ENCODE measurements around the gene KCNH2.

Gene KCNH2

GRCh38 chr7:150992833-150993302, 14.7 kb upstream of the KCNH2 start:
- DNase-seq = no peak

- no peak for DNase-seq
Measured at GRCh38 chr7:150992051-150992640, 14.0 kb upstream of the KCNH2 start.

DNA sequence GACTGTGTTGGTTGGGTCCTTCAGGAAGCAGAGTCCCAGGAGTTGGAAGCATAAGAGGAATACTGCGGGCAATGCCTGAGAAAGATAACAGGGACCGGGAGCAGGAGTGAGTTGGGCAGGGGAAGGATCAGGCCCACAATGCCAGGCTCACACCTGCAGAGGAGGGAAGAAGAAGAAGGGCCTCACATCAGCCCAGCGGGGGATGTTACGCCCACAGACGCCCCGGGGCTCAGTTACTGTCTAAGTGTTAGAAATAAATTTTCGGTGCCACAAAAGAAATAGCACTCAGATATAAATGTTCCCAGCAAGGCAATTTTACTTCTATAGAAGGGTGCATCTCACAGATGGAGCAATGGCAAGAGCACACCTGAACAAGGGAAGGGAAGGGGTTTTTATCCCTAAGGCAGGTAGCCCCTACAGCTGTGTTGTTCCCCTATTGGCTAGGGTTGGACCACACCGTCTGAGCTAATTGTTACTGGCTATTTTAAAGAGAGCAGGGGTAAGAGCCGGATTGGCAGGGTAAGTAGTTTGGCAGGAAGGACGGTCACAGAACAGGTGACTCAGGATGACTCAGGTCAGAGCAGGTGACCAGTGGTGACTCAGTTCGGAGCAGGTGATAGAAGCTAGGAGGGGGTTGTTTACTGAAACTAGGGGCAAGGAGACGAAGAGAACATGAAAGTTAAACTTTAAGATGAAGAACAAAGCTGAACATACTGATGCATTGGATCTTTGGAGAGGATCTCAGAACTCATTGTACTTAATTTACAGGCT, 12.5 kb upstream of the KCNH2 start, which contains the start of gene NOS3:
Gene NOS3, plus strand, starts transcription at position 602 of the 771 bp plus-strand sequence. CDS start 2,787 bp downstream, outside the sequence.
- no peak for DNase-seq

DNA sequence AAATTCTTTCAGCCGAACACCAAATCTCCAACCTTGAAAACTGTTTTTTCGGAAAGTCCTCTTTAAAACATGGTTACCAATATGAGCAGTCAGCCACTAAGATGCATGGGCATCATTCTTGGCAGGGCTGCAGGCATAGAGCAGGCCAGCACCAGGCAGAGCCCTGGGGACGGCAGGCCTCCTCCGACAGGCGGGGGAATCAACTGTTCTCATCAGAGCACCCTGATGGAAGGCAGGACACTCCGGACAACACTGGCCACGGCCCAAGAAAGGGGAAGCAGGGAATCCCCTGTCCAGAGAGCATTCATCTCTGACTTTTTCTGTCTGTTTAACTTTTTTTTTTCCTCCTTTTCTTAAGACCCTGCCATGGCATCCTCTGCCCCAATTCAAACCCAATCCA, 11.3 kb upstream of the KCNH2 start:
- DNase-seq = no peak

GRCh38 chr7:150988230-150989226, 10.4 kb upstream of the KCNH2 start:
- DNase-seq = no peak

GRCh38 chr7:150986556-150986955, 8.4 kb upstream of the KCNH2 start:
- DNase-seq = no peak

- DNase-seq = no peak
Measured at GRCh38 chr7:150986099-150986512, 8.0 kb upstream of the KCNH2 start.

GRCh38 chr7:150983893-150984368, 5.8 kb upstream of the KCNH2 start:
- no peak for DNase-seq

- no peak for DNase-seq
Measured at GRCh38 chr7:150982351-150982750, 4.2 kb upstream of the KCNH2 start.

GRCh38 chr7:150981644-150982043, 3.5 kb upstream of the KCNH2 start:
- DNase-seq = no peak

- DNase-seq = no peak
Measured at GRCh38 chr7:150980663-150981062, 2.5 kb upstream of the KCNH2 start.

- DNase-seq = no peak
Measured at GRCh38 chr7:150979713-150980390, 1.7 kb upstream of the KCNH2 start.

DNA sequence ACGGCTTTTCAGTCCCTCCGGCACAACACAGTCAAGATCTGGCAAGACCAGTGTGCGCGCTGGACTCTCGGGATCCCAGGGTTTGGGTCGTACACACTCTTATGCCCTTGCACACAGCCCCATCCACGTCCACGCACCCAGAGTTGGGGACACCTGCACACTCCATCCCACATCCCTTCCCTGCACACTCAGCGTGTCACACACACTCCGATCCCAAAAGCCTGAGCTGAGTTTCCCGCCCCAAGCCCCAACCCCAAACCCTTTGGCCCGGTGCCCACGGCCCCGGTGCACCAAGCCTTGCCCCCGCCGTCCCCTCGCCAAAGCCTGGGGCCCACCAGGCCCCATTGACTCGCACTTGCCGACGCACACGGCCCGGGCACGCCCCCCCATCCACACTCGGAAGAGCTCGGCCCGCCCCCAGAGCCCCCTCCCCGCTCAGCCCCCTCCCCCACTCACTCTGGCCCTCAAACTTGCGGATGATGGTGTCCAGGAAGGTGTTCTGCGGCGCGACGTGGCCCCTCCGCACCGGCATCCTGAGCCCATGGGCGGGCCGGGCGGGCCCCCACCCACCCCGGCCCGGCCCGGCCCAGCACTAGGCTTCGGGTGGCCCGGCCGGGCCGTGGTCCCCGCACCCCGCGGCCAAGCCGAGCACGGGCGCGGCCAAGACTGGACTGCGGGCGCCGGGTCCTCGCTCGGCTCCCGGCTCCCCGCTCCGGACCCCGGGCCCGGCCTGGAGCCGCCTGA, 567 bp downstream of the KCNH2 start:
- DNase-seq = no peak

DNA sequence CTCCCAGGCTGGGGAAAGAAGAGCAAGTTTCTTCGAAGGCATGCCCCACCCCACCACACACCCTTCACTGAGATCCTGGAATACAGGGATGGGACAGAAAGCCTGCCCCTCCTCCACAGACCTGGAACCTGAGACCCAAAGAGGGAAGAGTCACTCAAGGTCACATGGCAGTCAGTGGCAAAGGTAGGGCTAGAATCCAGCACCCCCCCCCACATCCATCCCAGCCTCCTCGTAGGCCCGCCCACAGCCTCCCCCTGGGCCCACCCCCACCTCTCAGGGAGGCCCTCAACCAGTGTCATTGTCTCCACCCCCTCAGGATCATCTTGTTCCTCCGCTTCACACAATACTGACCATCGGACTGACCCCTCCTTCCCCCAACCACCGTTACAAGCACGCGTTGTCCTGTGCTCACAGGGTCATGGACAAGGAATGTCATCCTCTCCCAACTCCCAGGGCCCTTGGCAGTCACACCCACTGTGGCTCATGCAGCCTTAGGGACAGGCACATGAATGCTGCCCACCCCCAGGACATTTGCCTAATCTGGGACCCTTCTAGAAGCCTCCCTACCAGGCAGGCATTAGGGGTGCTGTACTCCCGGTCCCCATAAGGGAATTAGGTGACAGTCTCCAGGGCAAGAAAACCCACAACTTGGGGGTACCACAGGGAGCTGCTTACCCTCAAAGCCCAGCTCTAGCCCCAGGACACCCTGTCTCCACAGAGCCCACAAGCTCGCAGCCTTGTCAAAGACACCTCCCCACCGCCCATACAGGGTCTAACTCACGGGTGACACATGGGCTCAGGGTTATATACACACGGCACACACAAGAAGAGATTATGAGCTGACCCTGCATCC, 1.4 kb downstream of the KCNH2 start:
- no peak for DNase-seq

DNA sequence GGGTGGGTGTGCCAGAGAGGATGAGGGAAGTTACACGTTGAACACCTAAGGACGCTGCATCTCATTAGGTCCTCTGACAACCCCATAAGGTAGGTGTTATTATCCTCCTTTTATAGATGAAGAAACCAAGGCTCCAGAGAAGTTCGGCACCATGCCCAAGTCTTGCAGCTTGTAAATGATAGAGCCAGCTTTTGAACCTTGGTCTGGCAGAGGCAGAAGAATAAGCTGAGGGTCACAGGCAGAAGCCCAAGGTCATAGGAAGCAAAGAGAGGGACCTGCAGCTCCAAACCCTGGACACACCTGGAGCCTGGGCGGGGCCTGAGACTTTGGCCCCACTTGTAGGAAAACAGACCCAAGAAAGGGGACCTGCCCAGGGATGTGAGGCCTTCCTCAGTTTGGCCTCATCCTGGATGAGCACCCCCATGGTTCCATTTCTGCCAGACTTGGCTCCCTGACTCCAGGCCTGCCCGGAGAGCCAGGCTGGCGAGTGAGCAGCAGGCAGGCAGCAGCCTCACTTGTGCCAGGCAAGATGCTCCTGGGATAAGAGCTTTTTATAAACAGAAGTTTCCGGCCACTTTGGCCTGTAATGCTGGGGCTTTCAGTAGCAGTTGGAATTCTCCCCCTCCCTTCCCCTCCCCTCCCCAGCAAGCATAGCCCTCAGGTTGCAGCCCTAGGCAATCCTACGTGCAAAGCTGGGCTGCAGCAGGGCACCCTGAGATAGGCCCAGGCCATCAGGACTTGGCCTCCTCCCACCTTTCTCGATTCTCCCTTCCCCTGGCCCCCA, 2.4 kb downstream of the KCNH2 start:
- DNase-seq = peak; percentile 47

DNA sequence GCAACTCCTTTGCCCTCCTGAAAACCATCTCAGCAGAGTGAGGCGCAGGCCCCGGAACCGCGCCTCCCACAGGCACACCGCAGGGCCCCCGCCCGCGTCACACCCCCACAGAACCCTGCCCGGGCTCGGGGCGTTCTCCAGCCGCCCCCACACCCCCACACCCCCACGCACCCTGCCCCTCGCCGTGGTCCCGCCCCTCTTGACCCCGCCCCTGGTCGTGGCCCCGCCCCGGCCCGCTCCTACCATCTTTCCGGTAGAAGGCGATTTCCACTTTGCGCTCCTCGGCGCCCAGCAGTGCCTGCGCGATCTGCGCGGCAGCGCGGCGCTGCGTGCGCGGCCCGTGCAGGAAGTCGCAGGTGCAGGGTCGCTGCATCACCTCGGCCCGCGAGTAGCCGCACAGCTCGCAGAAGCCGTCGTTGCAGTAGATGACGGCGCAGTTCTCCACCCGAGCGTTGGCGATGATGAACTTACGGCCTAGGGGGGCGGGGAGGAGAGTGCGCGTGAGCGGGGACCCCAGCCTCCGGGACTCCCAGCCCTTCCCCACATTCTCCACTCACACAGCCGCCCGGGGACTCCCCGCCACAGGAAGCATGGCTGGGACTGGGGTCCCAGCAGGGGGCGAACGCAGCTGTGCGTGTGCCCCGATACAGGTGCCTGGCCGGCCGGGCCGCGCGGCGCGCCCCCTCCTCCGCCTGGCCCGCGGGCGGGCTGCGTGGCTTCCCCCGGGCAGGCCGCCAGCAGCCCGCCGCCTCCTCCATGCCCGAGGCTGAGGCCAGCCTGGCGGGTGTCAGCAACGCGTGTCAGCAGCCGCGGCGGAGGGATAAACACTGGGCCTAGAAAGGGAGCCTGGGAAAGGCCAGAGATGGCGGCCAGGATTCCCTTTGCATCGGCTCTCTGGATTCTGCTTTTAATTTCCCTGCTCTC, 3.4 kb downstream of the KCNH2 start:
- DNase-seq = no peak

DNA sequence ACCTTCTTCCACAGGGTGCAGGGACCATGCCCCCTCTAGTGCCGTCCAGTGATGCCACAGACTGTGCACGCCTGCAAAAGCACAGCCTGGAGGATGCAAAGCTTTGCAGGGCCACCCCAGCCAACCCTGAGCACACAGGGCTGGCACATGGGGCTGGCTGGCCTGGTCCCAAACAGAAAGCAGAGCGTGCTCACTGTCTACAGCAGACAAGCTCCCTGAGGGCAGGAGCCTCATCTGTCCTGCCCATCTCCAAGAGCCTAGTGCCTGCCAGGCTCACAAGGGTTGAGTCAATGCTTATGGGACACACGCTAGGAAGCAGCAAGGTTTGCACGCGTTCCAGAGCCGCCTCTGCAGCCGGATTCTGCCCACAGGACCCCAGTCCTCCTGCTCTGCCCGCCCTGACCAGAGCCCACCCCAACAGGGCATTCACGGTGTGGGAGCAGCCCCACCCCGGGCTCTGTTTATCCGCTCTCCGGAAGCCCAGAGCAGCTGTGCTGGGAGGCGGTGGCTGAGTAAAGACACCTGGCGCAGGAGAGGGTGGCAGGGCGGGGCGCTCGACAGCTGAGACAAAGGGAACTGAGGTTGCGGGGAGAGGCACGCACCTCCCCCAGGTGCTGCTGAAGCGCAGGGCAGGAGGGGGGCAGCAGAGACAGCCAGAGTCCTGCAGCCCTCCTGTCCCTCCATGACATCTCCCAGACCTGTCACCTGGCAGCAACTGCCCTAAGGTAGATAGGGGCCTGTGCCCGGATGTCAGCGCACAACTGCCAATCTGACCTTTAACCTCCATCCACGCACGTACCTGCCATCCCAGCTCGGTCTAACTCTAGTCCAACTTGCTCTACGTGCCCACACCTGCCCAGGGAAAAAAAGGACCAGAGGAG, 4.3 kb downstream of the KCNH2 start:
- DNase-seq = no peak

- no peak for DNase-seq
Measured at GRCh38 chr7:150972741-150973140, 5.4 kb downstream of the KCNH2 start.

All from NCI-H446 treated with DMSO at 0.1 percent for 48 hours (cell line).